Measurements from ENCODE around the gene OGT. TPM values are rescaled to one million over a fixed set of nuclear protein-coding genes. Genes with fewer than 3 reads are reported as not detected.

The OGT gene
- total RNA-seq, 1 donor from 2014 or later = 104 TPM

DNA sequence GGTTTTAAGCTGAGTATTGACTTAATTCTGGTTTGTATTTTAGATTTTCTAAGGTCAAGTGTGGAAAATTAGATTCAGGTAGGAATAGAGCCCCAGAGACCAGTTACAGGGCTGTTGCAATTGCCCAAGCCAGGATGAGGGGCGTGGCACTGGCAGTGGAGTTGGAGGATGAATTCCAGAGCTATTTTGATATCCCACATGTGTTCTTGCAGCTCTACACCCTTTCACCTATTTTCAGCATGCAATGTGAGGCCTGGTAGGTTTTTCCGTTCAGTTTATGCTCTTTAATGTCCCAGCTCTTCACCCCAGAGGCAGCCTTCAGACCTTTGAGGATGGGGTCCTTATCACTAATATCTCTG is 17.9 kb upstream of the OGT start:
- Histone ChIP-seq H3K27me3 (ENCODE audit: control insufficient read depth, insufficient read depth, low read length) (no peaks in the 10 kb centered on the region), H3K4me3 (ENCODE audit: low read depth, low read length) (no peak overlapping the region), H3K36me3 (ENCODE audit: control insufficient read depth, insufficient read depth, low read length) (no peaks in the 10 kb centered on the region)
- TF ChIP-seq, protein P1, sequence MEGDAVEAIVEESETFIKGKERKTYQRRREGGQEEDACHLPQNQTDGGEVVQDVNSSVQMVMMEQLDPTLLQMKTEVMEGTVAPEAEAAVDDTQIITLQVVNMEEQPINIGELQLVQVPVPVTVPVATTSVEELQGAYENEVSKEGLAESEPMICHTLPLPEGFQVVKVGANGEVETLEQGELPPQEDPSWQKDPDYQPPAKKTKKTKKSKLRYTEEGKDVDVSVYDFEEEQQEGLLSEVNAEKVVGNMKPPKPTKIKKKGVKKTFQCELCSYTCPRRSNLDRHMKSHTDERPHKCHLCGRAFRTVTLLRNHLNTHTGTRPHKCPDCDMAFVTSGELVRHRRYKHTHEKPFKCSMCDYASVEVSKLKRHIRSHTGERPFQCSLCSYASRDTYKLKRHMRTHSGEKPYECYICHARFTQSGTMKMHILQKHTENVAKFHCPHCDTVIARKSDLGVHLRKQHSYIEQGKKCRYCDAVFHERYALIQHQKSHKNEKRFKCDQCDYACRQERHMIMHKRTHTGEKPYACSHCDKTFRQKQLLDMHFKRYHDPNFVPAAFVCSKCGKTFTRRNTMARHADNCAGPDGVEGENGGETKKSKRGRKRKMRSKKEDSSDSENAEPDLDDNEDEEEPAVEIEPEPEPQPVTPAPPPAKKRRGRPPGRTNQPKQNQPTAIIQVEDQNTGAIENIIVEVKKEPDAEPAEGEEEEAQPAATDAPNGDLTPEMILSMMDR (IDR thresholded peaks at IDR 0.05; ENCODE audit: insufficient read depth, low read length, severe bottlenecking) = no peak
- DNase-seq (ENCODE audit: low read depth) (no peak), FAIRE-seq (peak; percentile 18)

DNA sequence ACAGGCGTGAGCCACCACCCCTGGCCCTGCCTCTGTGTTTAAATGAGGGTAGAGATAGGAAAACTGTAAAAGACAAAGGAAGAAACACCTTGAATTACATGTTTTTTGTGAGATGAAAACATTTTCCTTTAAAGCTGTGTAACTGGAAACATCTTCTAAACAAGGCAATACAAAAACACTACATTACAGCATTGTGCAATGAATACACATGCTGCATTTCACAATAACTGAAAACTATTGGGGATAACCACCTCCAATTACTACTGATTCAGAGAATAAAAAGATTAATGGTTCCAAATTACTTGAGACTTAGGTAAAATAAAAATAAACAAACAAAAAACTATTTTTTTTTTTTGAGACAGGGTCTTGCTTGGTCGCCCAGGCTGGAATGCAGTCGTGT is 7.6 kb upstream of the OGT start:
- Histone ChIP-seq H3K4me3 (ENCODE audit: low read depth, low read length) (no peak overlapping the region), H3K36me3 (ENCODE audit: control insufficient read depth, insufficient read depth, low read length) (no peaks in the 10 kb centered on the region), H3K27me3 (ENCODE audit: control insufficient read depth, insufficient read depth, low read length) (no peaks in the 10 kb centered on the region)
- FAIRE-seq (no peak), DNase-seq (ENCODE audit: low read depth) (no peak)
- TF ChIP-seq, protein P1 (IDR thresholded peaks at IDR 0.05; ENCODE audit: insufficient read depth, low read length, severe bottlenecking) = no peak

DNA sequence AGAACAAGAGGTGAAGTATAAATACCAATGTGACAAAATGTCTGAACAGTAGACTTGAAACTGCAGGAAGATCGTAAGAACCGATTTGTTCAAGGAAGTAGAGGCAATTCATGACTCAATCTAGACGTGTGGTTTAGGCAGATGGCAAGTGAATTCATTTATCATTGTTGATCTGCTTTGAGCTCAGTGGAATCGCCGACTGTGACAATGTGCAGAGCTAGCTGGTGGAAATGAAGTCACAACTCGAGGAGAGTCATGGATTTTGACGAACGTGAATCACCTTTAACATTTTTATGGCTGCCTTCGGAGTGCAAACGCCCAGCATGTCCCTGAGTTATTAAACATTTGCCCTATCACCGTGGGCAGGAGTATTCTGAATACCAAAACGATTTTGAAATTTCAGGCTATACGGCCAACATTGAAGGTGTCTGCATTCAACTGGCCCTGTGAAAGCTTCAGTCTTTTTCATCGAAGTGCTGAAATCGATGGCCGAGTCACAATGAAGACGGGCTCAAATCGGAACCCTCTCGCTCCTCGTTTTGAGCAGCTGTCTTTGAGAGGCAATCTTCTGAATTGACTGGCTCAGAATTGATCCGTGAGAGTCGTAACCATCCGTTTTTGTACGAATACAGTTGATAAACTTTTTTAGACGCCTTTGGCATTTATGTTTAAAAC is 689 bp upstream of the OGT start:
- H3K36me3 ChIP-seq (ENCODE audit: control insufficient read depth, insufficient read depth, low read length) = no peaks in the 10 kb centered on the region
- H3K27me3 ChIP-seq (ENCODE audit: control insufficient read depth, insufficient read depth, low read length) = no peaks in the 10 kb centered on the region
- no peak for FAIRE-seq
- TF ChIP-seq, protein P1 (IDR thresholded peaks at IDR 0.05; ENCODE audit: insufficient read depth, low read length, severe bottlenecking) = no peak
- DNase-seq (ENCODE audit: low read depth) = peak; percentile 65
- peak overlapping the region; percentile 84 for H3K4me3 ChIP-seq (ENCODE audit: low read depth, low read length)

DNA sequence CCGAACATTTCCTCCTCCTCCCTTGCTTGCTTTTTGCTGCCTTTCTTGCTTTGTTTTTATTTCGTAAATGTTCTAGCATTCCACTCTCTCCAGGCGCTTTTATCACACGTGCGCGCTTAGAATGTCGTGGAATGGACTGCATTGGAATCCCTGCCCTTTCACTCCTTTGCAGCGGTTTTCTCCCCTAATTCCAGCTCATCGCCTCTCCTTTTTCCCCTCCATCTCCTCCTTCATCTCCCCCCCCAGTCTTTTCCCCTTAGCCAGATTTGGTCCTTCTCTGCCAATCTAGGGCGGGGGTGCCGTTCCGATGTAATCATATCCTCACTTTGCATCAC is 579 bp downstream of the OGT start:
- TF ChIP-seq, protein P1 (IDR thresholded peaks at IDR 0.05; ENCODE audit: insufficient read depth, low read length, severe bottlenecking) = no peak
- no peak for DNase-seq (ENCODE audit: low read depth)

DNA sequence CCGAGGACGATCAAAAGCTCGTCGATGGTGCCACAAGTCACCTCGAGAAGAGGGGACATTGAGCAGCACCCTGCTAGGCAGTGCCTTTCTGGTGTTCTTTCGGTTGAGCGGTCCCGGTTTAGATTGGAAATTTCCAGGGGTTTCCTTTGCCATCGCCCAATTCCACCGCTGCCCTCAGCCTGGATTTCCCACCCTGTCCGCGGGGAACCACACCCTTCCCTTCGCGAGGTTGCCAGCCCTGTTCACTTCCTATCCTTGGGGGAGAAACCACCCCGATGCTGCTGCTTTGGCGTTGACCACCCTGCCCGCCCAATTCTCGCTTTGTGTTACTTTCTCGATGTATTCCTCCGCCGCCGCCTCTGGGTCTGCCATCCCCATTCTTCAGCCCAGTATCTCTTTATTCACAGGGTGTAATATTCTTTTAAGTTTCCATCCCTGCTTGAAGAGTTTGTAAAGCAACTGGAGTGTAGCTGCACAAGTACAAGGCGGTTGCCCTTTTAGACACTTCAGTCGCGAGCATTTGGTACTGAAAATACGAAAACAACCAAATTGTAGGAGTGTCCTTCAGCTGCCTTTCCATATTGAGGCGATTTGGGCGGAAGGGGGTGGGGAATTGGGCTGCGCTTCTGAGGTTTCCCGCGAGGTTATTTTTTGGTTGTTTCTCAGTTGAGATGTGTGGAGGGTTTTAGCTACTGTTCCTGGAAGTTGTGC is 1.1 kb downstream of the OGT start:
- FAIRE-seq (no peak), DNase-seq (ENCODE audit: low read depth) (peak; percentile 18)
- TF ChIP-seq, protein P1 (IDR thresholded peaks at IDR 0.05; ENCODE audit: insufficient read depth, low read length, severe bottlenecking) = no peak
- Histone ChIP-seq H3K27me3 (ENCODE audit: control insufficient read depth, insufficient read depth, low read length) (no peaks in the 10 kb centered on the region), H3K36me3 (ENCODE audit: control insufficient read depth, insufficient read depth, low read length) (peaks cover 2% of the 10 kb centered on the region), H3K4me3 (ENCODE audit: low read depth, low read length) (peak overlapping the region; percentile 84)

More for the DNA sequence above, 579 bp downstream of the OGT start:
- H3K4me3 ChIP-seq (ENCODE audit: low read depth, low read length) = peak overlapping the region; percentile 84
- FAIRE-seq = no peak
- no peaks in the 10 kb centered on the region for H3K27me3 ChIP-seq (ENCODE audit: control insufficient read depth, insufficient read depth, low read length)
- peaks cover 2% of the 10 kb centered on the region for H3K36me3 ChIP-seq (ENCODE audit: control insufficient read depth, insufficient read depth, low read length)
